CD4-positive, alpha-beta T cell treated with Interferon alpha-2 for 1 hour (primary cell): ENCODE data around the gene XRCC5.

Experiments
- DNase-seq, 2 donors: peaks; one replicate each; pipeline ENCODE4 v3.0.0-alpha.2; 2020 to 2022

XRCC5 gene

DNA sequence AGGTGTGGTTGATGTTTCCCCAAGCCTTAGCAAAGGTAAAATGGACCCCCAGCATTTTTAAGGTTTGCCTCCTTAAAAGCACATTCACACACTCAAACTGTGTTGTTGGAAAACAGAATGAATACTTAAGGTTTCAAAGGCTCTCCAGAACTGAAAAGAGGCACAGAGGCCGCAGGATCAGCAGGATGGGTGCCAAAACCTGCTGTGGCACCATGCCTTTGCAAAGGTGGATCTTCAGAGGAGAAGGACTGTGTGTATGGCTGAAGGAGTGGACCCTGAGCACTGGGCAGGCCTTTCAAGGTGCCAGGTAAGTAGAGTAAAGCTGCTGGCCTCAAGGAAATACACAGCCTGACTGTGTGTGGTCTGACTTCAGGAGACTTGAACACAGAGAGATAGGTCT is 127.3 kb downstream of the XRCC5 start:
- no peak for DNase-seq

DNA sequence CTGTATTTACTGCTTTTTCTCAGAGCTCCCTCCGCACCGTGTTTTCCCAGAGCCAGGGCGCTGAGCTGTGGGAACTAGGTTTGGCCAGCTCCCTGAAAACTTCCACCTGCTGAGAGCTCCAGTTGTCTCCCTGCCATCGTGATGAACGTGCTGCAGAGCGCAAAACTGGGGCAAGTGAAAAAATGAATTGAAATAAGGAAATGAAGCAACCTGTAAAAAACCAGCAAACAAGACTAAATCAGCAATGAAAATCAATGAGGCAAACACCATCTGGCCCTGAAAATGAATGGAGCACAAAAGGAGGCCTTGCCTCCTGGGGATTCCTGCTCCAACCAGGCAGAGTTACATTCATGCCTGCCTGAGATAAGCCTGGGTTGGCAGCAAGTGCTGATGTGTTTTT is 133.2 kb downstream of the XRCC5 start:
- DNase-seq: no peak

DNA sequence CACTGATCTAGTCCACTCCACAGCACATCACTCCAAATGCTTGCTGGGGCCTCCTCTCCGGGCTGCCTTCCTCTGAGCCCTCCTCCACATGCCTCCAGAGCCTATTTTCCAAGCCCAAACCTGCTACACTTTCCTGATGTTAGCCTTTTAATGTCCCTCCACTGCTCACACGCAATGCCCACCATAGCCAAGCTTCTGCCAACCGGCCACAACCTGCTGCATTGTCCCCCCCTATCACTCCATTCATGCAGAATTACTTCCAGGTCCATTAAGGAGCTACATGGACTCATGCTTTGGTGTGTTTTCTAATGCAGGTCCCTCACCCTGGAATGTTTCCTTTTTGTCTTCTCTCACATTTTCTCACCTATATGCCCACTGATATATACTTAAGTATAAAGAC is 133.9 kb downstream of the XRCC5 start:
- no peak for DNase-seq

DNA sequence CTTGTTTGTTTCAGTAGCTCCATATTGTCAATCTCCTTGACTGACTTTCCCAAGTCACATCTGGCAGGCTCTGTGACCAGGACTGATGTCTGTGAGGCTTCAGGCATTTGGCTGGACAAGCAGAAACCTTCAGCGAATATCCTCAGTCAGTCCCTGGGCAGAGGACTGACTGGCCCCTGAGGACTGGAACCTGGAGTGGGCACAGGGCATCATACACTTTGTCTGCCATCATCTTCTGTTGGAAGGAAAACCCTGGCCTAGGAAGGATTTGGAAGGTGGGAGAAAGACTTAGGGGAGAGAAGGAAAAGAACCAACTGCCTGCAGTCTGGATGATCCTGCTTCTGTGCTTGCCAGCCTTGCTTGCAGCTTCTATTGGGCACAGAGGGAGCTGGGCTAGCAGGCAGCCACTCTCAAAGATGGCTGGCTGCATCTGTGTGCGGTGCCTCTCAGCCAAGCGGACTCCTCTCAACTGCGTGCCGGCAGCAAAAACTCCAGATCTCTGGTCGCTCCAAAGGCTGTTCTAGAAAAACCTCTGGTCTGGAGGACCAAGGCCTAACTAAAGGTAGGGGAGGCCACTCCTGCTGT is 136.3 kb downstream of the XRCC5 start:
- DNase-seq: no peak

DNA sequence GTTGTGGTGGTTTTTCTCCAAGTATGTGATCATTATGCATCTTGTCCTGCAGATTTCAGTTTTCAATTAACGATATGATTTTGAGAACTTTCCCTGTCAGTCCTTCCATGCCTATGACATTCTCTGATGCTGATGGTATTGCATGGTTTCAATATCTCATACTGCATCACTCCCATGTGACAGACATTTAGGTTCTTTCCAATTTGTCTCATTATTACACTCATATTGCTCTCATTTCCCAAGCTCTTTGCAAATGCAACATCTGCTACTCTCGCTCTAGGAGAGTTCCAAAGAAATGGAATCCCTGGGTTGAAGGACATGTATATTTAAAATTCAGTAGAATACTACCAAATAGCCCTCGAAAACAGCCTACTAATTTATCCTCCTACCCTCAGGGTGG is 137.6 kb downstream of the XRCC5 start:
- no peak for DNase-seq
